Mesenchymal stem cell (in vitro differentiated cells and primary cell): ENCODE measurements around the gene KRT14.
"Not testable (repeated sequence)": the region's sequence is repeated elsewhere in the genome, so short reads cannot be mapped to it uniquely, and the experiment has no call there.

Experiments
- DNase-seq: peaks from one replicate; pipeline ENCODE4 v3.0.0-alpha.2; 2013
- H2AFZ ChIP-seq: one replicate; pipeline ENCODE4 v1.6.1; 2013; ENCODE audit warnings: low read depth, mild to moderate bottlenecking, control low read depth, inconsistent platforms, low read length, moderate library complexity
- H2AK5ac ChIP-seq: 2 replicates; pipeline ENCODE4 v1.6.1; 2013; ENCODE audit warnings: low read length, moderate library complexity, mild to moderate bottlenecking, inconsistent platforms; ENCODE audit not compliant: severe bottlenecking
- H2BK120ac ChIP-seq: one replicate; pipeline ENCODE4 v1.6.1; 2013; ENCODE audit warnings: low read depth, mild to moderate bottlenecking, inconsistent platforms, low read length, moderate library complexity
- H2BK12ac ChIP-seq, 2 experiments: one replicate each; pipeline ENCODE4 v1.6.1; 2013; ENCODE audit warnings: inconsistent platforms in 2 of 2, low read length in 2 of 2, mild to moderate bottlenecking in 2 of 2, moderate library complexity in 2 of 2, control low read depth in 1 of 2
- H2BK15ac ChIP-seq: one replicate; pipeline ENCODE4 v1.6.1; 2013; ENCODE audit warnings: mild to moderate bottlenecking, low read depth, inconsistent platforms; ENCODE audit not compliant: poor library complexity, severe bottlenecking
- H2BK5ac ChIP-seq: 2 replicates; pipeline ENCODE4 v1.6.1; 2013; ENCODE audit warnings: low read depth, mild to moderate bottlenecking, low read length, control low read depth, inconsistent platforms; ENCODE audit not compliant: poor library complexity, severe bottlenecking
- H3K14ac ChIP-seq, 2 experiments: one replicate each; pipeline ENCODE4 v1.6.1; 2013; ENCODE audit warnings: inconsistent platforms in 2 of 2, low read length in 2 of 2, control low read depth in 1 of 2, mild to moderate bottlenecking in 1 of 2, moderate library complexity in 1 of 2
- H3K18ac ChIP-seq, 2 experiments: one replicate each; pipeline ENCODE4 v1.6.1; 2013; ENCODE audit warnings: inconsistent platforms in 2 of 2, low read length in 2 of 2, control low read depth in 1 of 2, low read depth in 1 of 2, mild to moderate bottlenecking in 1 of 2
- H3K23ac ChIP-seq, 2 experiments: one replicate each; pipeline ENCODE4 v1.6.1; 2013; ENCODE audit warnings: inconsistent platforms in 2 of 2, low read length in 2 of 2, mild to moderate bottlenecking in 2 of 2, moderate library complexity in 2 of 2, control low read depth in 1 of 2
- H3K27ac ChIP-seq: 2 replicates; pipeline ENCODE4 v1.5.1; 2013; ENCODE audit warnings: mild to moderate bottlenecking, moderate library complexity, low read length, control low read depth, inconsistent platforms; ENCODE audit not compliant: poor library complexity, severe bottlenecking
- H3K27me3 ChIP-seq, 2 experiments: 2 replicates each; pipeline versions ENCODE4 v1.6.1 to v1.7.0; 2013; ENCODE audit warnings: low read length in 2 of 2, mild to moderate bottlenecking in 2 of 2, moderate library complexity in 2 of 2, control low read depth in 1 of 2, inconsistent platforms in 1 of 2; ENCODE audit not compliant: control insufficient read depth in 1 of 2, insufficient read depth in 1 of 2
- H3K36me3 ChIP-seq, 2 experiments: 2 replicates each; pipeline versions ENCODE4 v1.6.1 to v1.7.0; 2013; ENCODE audit warnings: low read length in 2 of 2, control low read depth in 1 of 2, inconsistent platforms in 1 of 2, low read depth in 1 of 2, mild to moderate bottlenecking in 1 of 2; ENCODE audit not compliant: insufficient read depth in 2 of 2, control insufficient read depth in 1 of 2
- H3K4ac ChIP-seq, 2 experiments: one replicate each; pipeline ENCODE4 v1.6.1; 2013; ENCODE audit warnings: inconsistent platforms in 2 of 2, low read length in 2 of 2, mild to moderate bottlenecking in 2 of 2, moderate library complexity in 2 of 2, control low read depth in 1 of 2, low read depth in 1 of 2
- H3K4me1 ChIP-seq: 2 replicates; pipeline ENCODE4 v1.6.1; 2013; ENCODE audit warnings: low read depth, low read length, control low read depth; ENCODE audit not compliant: control insufficient read depth, insufficient read depth
- H3K4me2 ChIP-seq: 2 replicates; pipeline ENCODE4 v1.6.1; 2013; ENCODE audit warnings: low read length, mild to moderate bottlenecking, inconsistent platforms; ENCODE audit not compliant: poor library complexity, severe bottlenecking
- H3K4me3 ChIP-seq, 2 experiments: 2 replicates each; pipeline versions ENCODE4 v1.5.1 to v1.7.0; 2013; ENCODE audit warnings: low read length in 2 of 2, mild to moderate bottlenecking in 2 of 2, control low read depth in 1 of 2, low read depth in 1 of 2; ENCODE audit not compliant: insufficient read depth in 1 of 2
- H3K79me1 ChIP-seq: replicated peaks from 2 replicates; pipeline ENCODE4 v1.6.1; 2013; ENCODE audit warnings: mild to moderate bottlenecking, control low read depth, low read length, inconsistent platforms; ENCODE audit not compliant: poor library complexity, severe bottlenecking
- H3K9ac ChIP-seq: 2 replicates; pipeline ENCODE4 v1.7.0; 2013; ENCODE audit warnings: mild to moderate bottlenecking, low read length, moderate library complexity
- H3K9me3 ChIP-seq: 2 replicates; pipeline ENCODE4 v1.7.0; 2013; ENCODE audit warnings: mild to moderate bottlenecking, low read length; ENCODE audit not compliant: control insufficient read depth
- H4K8ac ChIP-seq: one replicate; pipeline ENCODE4 v1.6.1; 2013; ENCODE audit warnings: inconsistent platforms, mild to moderate bottlenecking, low read length, moderate library complexity
- H4K91ac ChIP-seq: one replicate; pipeline ENCODE4 v1.6.1; 2013; ENCODE audit warnings: mild to moderate bottlenecking, low read length, inconsistent platforms
- WGBS: methylation state at CpG from one replicate; pipeline ENCODE4 v1.1.7; 2013; ENCODE audit warnings: mixed read lengths; 5-methylcytosine and 5-hydroxymethylcytosine counted together

The KRT14 gene

GRCh38 chr17:41627316-41628072 is 40.8 kb upstream of the KRT14 start:
- Histone ChIP-seq H3K79me1 (no peaks in the 10 kb centered on the region), H3K4ac (no peak overlapping the region), H3K4me3 (no peak overlapping the region), H2BK12ac (no peak overlapping the region), H3K18ac (no peak overlapping the region), H2AFZ (no peak overlapping the region), H3K27me3 (peaks cover 4 to 30% of the 10 kb centered on the region in 2 experiments), H3K9me3 (no peaks in the 10 kb centered on the region), H3K14ac (no peak overlapping the region), H3K27ac (no peak overlapping the region), H4K8ac (peak overlapping the region; percentile 8), H3K4me2 (no peak overlapping the region), H2BK15ac (no peak overlapping the region), H3K4me1 (peaks cover 32% of the 10 kb centered on the region), H2BK120ac (no peak overlapping the region), H4K91ac (no peak overlapping the region), H2BK5ac (no peak overlapping the region), H3K36me3 (no peaks in the 10 kb centered on the region), H2AK5ac (peak overlapping the region; percentile 20), H3K9ac (no peak overlapping the region), H3K23ac (no peak overlapping the region)
- 86% methylated on average over 22 of the region's 23 CpGs for WGBS
- DNase-seq = no peak

GRCh38 chr17:41626914-41627295 is 40.2 kb upstream of the KRT14 start:
- not testable (repeated sequence) for H2BK5ac ChIP-seq, DNase-seq, H3K4me3 ChIP-seq, H3K27ac ChIP-seq, H2BK12ac ChIP-seq, H3K18ac ChIP-seq, H3K23ac ChIP-seq, H4K8ac ChIP-seq, H3K14ac ChIP-seq, H3K79me1 ChIP-seq, H3K9ac ChIP-seq, H2BK120ac ChIP-seq, H2BK15ac ChIP-seq, H3K4ac ChIP-seq, H2AFZ ChIP-seq, H3K36me3 ChIP-seq, H3K9me3 ChIP-seq, H3K4me2 ChIP-seq, H4K91ac ChIP-seq
- H2AK5ac ChIP-seq = peak overlapping the region; percentile 20
- H3K27me3 ChIP-seq = peaks cover 4 to 30% of the 10 kb centered on the region in 2 experiments
- 83% methylated on average over 5 of the region's 5 CpGs for WGBS
- peaks cover 32% of the 10 kb centered on the region for H3K4me1 ChIP-seq

GRCh38 chr17:41626028-41626913 is 39.6 kb upstream of the KRT14 start:
- not testable (repeated sequence) for H2BK5ac ChIP-seq, H3K4me3 ChIP-seq, H3K4me2 ChIP-seq, H2BK12ac ChIP-seq, H3K14ac ChIP-seq, H3K4ac ChIP-seq, H3K27ac ChIP-seq, H2BK15ac ChIP-seq, H3K23ac ChIP-seq, H3K18ac ChIP-seq, DNase-seq, H2AFZ ChIP-seq, H3K79me1 ChIP-seq, H3K9me3 ChIP-seq, H4K91ac ChIP-seq, H3K9ac ChIP-seq, H3K36me3 ChIP-seq, H4K8ac ChIP-seq, H2BK120ac ChIP-seq, H2AK5ac ChIP-seq
- Histone ChIP-seq H3K4me1 (peaks cover 35% of the 10 kb centered on the region), H3K27me3 (peaks cover 4 to 30% of the 10 kb centered on the region in 2 experiments)
- 92% methylated on average over 10 of the region's 17 CpGs for WGBS

- Histone ChIP-seq H3K23ac (no peak overlapping the region), H2BK15ac (no peak overlapping the region), H2AK5ac (no peak overlapping the region), H3K4me2 (no peak overlapping the region), H3K4ac (no peak overlapping the region), H2BK12ac (no peak overlapping the region), H3K4me3 (no peak overlapping the region), H3K79me1 (no peaks in the 10 kb centered on the region), H3K14ac (no peak overlapping the region), H3K27ac (no peak overlapping the region), H3K36me3 (no peaks in the 10 kb centered on the region), H2AFZ (no peak overlapping the region), H3K9ac (no peak overlapping the region), H3K18ac (no peak overlapping the region), H2BK5ac (no peak overlapping the region), H3K4me1 (peaks cover 41% of the 10 kb centered on the region), H3K9me3 (no peaks in the 10 kb centered on the region), H3K27me3 (peaks cover 4 to 30% of the 10 kb centered on the region in 2 experiments), H4K91ac (no peak overlapping the region), H4K8ac (no peak overlapping the region), H2BK120ac (no peak overlapping the region)
- WGBS = 80% methylated on average over 16 of the region's 16 CpGs
- DNase-seq = no peak
These were observed 38.9 kb upstream of the KRT14 start for GRCh38 chr17:41625602-41626001.
